ENCODE results near the gene INO80C. TPM values are rescaled to one million over a fixed set of nuclear protein-coding genes. Genes with fewer than 3 reads are reported as not detected.

The INO80C gene
- total RNA-seq, 1 donor from 2014 or later: 30.0 TPM

- no peaks in the 10 kb centered on the region for H3K36me3 Mint-ChIP-seq
- peaks cover 32% of the 10 kb centered on the region for H3K4me1 Mint-ChIP-seq
- peak overlapping the region; percentile 86 for H3K27ac Mint-ChIP-seq
- no peaks in the 10 kb centered on the region for H3K27me3 Mint-ChIP-seq (ENCODE audit: low read depth)
- no peak for DNase-seq (ENCODE audit: low spot score in 2 of 2, unreplicated experiment in 2 of 2)
- TF ChIP-seq CTCF (IDR thresholded peaks at IDR 0.05; ENCODE audit: unreplicated experiment): no peak
- H3K9me3 Mint-ChIP-seq: no peaks in the 10 kb centered on the region
- no peak overlapping the region for H3K4me3 Mint-ChIP-seq
These were observed 17.8 kb upstream of the INO80C start for GRCh38 chr18:35515460-35516130.

- no peak overlapping the region for H3K4me3 Mint-ChIP-seq
These were observed 17.1 kb upstream of the INO80C start for GRCh38 chr18:35514752-35515459.

GRCh38 chr18:35514283-35514682 is 16.5 kb upstream of the INO80C start:
- DNase-seq (ENCODE audit: low spot score in 2 of 2, unreplicated experiment in 2 of 2): no peak
- Mint-ChIP-seq H3K4me1 (peaks cover 30% of the 10 kb centered on the region), H3K27ac (peak overlapping the region; percentile 64)

More at GRCh38 chr18:35514752-35515459, 17.1 kb upstream of the INO80C start:
- no peak for DNase-seq (ENCODE audit: low spot score in 2 of 2, unreplicated experiment in 2 of 2)
- Mint-ChIP-seq H3K9me3 (no peaks in the 10 kb centered on the region), H3K4me1 (peaks cover 32% of the 10 kb centered on the region), H3K36me3 (no peaks in the 10 kb centered on the region), H3K27ac (peak overlapping the region; percentile 86), H3K27me3 (ENCODE audit: low read depth) (no peaks in the 10 kb centered on the region)
- no peak for TF ChIP-seq CTCF (IDR thresholded peaks at IDR 0.05; ENCODE audit: unreplicated experiment)

GRCh38 chr18:35513181-35513936 is 15.6 kb upstream of the INO80C start:
- Mint-ChIP-seq H3K27me3 (ENCODE audit: low read depth) (no peaks in the 10 kb centered on the region), H3K4me3 (no peak overlapping the region), H3K27ac (peak overlapping the region; percentile 68), H3K4me1 (peaks cover 30% of the 10 kb centered on the region), H3K36me3 (no peaks in the 10 kb centered on the region), H3K9me3 (no peaks in the 10 kb centered on the region)
- no peak for TF ChIP-seq CTCF (IDR thresholded peaks at IDR 0.05; ENCODE audit: unreplicated experiment)
- DNase-seq (ENCODE audit: low spot score in 2 of 2, unreplicated experiment in 2 of 2): no peak

More at GRCh38 chr18:35514283-35514682, 16.5 kb upstream of the INO80C start:
- no peaks in the 10 kb centered on the region for H3K27me3 Mint-ChIP-seq (ENCODE audit: low read depth)
- no peak overlapping the region for H3K4me3 Mint-ChIP-seq
- TF ChIP-seq CTCF (IDR thresholded peaks at IDR 0.05; ENCODE audit: unreplicated experiment): no peak
- no peaks in the 10 kb centered on the region for H3K36me3 Mint-ChIP-seq
- no peaks in the 10 kb centered on the region for H3K9me3 Mint-ChIP-seq

GRCh38 chr18:35512761-35513160 is 15.0 kb upstream of the INO80C start:
- Mint-ChIP-seq H3K36me3 (no peaks in the 10 kb centered on the region), H3K4me1 (peaks cover 30% of the 10 kb centered on the region), H3K9me3 (no peaks in the 10 kb centered on the region), H3K4me3 (no peak overlapping the region), H3K27me3 (ENCODE audit: low read depth) (no peaks in the 10 kb centered on the region), H3K27ac (no peak overlapping the region)
- DNase-seq (ENCODE audit: low spot score in 2 of 2, unreplicated experiment in 2 of 2): no peak
- TF ChIP-seq CTCF (IDR thresholded peaks at IDR 0.05; ENCODE audit: unreplicated experiment): no peak

Data from mesothelial cell of epicardium (in vitro differentiated cells).